Activated T-cell treated with anti-CD3 and anti-CD28 coated beads, Interleukin-2, amount 50 U/mL, for 24 hours (primary cell): ENCODE data around the gene THEMIS.
A peak's percentile ranks its signal among the peaks of the same experiment; 100 is the strongest.

Source experiments
- DNase-seq: peaks from one replicate; pipeline ENCODE4 v3.0.0-alpha.2; 2020
- H3K27ac Mint-ChIP-seq: 2 replicates; pipeline ENCODE4 v1.8.0; 2020; ENCODE audit warnings: mild to moderate bottlenecking, mixed read lengths
- H3K27me3 Mint-ChIP-seq: 2 replicates; pipeline ENCODE4 v1.8.0; 2020; ENCODE audit warnings: mixed read lengths
- H3K36me3 Mint-ChIP-seq: 2 replicates; pipeline ENCODE4 v1.8.0; 2020; ENCODE audit warnings: low read depth, mixed read lengths
- H3K4me1 Mint-ChIP-seq: 2 replicates; pipeline ENCODE4 v1.8.0; 2020; ENCODE audit warnings: low read depth, mixed read lengths
- H3K4me3 Mint-ChIP-seq: 2 replicates; pipeline ENCODE4 v1.8.0; 2020; ENCODE audit warnings: mild to moderate bottlenecking, moderate library complexity, mixed read lengths
- H3K9me3 Mint-ChIP-seq: 2 replicates; pipeline ENCODE4 v1.8.0; 2020; ENCODE audit warnings: mixed read lengths

Gene THEMIS, protein sequence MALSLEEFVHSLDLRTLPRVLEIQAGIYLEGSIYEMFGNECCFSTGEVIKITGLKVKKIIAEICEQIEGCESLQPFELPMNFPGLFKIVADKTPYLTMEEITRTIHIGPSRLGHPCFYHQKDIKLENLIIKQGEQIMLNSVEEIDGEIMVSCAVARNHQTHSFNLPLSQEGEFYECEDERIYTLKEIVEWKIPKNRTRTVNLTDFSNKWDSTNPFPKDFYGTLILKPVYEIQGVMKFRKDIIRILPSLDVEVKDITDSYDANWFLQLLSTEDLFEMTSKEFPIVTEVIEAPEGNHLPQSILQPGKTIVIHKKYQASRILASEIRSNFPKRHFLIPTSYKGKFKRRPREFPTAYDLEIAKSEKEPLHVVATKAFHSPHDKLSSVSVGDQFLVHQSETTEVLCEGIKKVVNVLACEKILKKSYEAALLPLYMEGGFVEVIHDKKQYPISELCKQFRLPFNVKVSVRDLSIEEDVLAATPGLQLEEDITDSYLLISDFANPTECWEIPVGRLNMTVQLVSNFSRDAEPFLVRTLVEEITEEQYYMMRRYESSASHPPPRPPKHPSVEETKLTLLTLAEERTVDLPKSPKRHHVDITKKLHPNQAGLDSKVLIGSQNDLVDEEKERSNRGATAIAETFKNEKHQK

GRCh38 chr6:127900935-127901334 is at the start of gene THEMIS:
Gene THEMIS, minus strand, starts transcription at chr6:127901058. Its CDS starts 126 bp downstream, at chr6:127900932.
- Mint-ChIP-seq H3K4me1 (peaks cover 70% of the 10 kb centered on the region), H3K27me3 (no peaks in the 10 kb centered on the region), H3K36me3 (peaks cover 21% of the 10 kb centered on the region), H3K4me3 (peak within 1 kb of the TSS; percentile 86), H3K27ac (peak within 1 kb of the TSS; percentile 94), H3K9me3 (peaks cover 2% of the 10 kb centered on the region)
- DNase-seq = peak; percentile 64

- H3K27me3 Mint-ChIP-seq = no peaks in the 10 kb centered on the region
- DNase-seq = no peak
- peaks cover 71% of the 10 kb centered on the region for H3K4me1 Mint-ChIP-seq
- H3K36me3 Mint-ChIP-seq = peaks cover 7% of the 10 kb centered on the region
- no peak overlapping the region for H3K4me3 Mint-ChIP-seq
- no peak overlapping the region for H3K27ac Mint-ChIP-seq
- H3K9me3 Mint-ChIP-seq = peaks cover 25% of the 10 kb centered on the region
These were observed 48.4 kb upstream of the THEMIS start for GRCh38 chr6:127949251-127949650.

GRCh38 chr6:127946388-127946787 is 45.5 kb upstream of the THEMIS start:
- peaks cover 7% of the 10 kb centered on the region for H3K36me3 Mint-ChIP-seq
- no peaks in the 10 kb centered on the region for H3K27me3 Mint-ChIP-seq
- H3K27ac Mint-ChIP-seq = no peak overlapping the region
- H3K4me3 Mint-ChIP-seq = no peak overlapping the region
- H3K9me3 Mint-ChIP-seq = peaks cover 25% of the 10 kb centered on the region
- no peak for DNase-seq
- peaks cover 62% of the 10 kb centered on the region for H3K4me1 Mint-ChIP-seq

GRCh38 chr6:127945434-127946097 is 44.7 kb upstream of the THEMIS start:
- H3K36me3 Mint-ChIP-seq = peaks cover 7% of the 10 kb centered on the region
- H3K27me3 Mint-ChIP-seq = no peaks in the 10 kb centered on the region
- H3K27ac Mint-ChIP-seq = no peak overlapping the region
- DNase-seq = no peak
- peaks cover 25% of the 10 kb centered on the region for H3K9me3 Mint-ChIP-seq
- H3K4me1 Mint-ChIP-seq = peaks cover 53% of the 10 kb centered on the region
- H3K4me3 Mint-ChIP-seq = no peak overlapping the region

DNA sequence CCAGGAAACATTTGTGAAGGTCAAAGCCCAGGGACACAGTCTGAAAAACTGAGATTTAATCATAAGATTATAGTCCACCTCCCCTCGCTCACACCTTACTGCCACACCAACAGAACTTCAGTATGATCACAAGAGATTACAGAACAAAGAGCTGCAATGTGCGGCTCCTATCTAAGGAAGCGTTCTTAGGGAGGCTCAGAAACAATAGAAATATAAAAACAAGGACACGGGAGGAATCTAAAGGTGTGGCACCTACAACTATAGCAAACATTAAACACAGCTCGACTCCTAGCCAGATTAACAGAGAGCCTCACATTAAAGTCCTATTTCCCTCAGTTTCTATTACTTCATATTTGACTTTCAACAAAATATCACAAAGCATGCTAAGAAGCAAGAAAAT is 40.4 kb upstream of the THEMIS start:
- H3K4me1 Mint-ChIP-seq = peaks cover 63% of the 10 kb centered on the region
- H3K27ac Mint-ChIP-seq = no peak overlapping the region
- DNase-seq = no peak
- H3K36me3 Mint-ChIP-seq = peaks cover 2% of the 10 kb centered on the region
- H3K4me3 Mint-ChIP-seq = no peak overlapping the region
- peaks cover 7% of the 10 kb centered on the region for H3K9me3 Mint-ChIP-seq
- no peaks in the 10 kb centered on the region for H3K27me3 Mint-ChIP-seq

DNA sequence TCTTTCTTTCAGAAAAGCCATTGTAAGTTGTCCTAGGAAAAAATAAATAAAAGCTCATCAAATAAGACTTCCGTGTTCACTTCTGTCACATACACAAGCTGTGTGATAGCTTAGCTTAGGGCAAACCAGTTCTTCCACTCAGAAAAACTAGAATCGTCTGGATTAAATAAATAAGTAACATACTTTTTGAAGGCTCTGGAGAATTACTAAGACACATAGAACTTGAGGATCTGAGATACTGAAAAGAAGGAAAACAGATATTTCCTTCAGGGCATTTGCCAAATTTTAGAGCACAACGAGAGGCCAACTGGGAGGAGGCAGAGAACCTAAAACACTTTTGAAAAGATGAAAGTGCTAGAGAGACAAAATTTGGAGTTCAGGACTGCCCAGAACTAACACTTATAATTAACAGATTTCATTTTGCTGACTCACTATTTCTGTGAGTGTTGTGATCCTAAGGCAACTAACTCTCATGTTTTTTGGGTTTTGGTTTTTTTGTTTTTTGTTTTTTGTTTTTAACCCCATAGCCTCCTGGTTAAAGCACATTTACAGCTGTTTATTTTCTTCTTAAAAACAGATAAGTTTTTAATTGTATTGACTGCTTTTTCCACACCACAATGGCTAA is 38.7 kb upstream of the THEMIS start:
- no peaks in the 10 kb centered on the region for H3K36me3 Mint-ChIP-seq
- DNase-seq = no peak
- H3K4me1 Mint-ChIP-seq = peaks cover 57% of the 10 kb centered on the region
- H3K4me3 Mint-ChIP-seq = no peak overlapping the region
- peak overlapping the region; percentile 79 for H3K27ac Mint-ChIP-seq
- no peaks in the 10 kb centered on the region for H3K27me3 Mint-ChIP-seq
- H3K9me3 Mint-ChIP-seq = no peaks in the 10 kb centered on the region

DNA sequence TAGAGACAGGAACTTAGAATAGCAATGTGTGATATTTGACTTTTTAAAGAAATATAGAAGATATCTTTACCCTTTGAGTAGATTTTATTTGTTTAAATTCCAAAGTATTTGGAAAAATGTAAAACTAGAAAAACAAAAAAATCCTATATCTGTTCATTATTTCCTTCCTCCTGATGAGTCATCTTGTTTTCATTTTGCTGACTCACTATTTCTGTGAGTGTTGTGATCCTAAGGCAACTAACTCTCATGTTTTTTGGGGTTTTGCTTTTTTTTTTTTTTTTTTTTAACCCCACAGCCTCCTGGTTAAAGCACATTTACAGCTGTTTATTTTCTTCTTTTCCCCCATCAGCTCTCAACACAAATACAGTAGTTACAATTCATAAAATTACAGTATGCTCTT is 37.8 kb upstream of the THEMIS start:
- Mint-ChIP-seq H3K27ac (peak overlapping the region; percentile 79), H3K4me3 (no peak overlapping the region)
- DNase-seq = no peak

GRCh38 chr6:127937747-127938146 is 36.9 kb upstream of the THEMIS start:
- no peak overlapping the region for H3K4me3 Mint-ChIP-seq
- H3K27me3 Mint-ChIP-seq = no peaks in the 10 kb centered on the region
- H3K9me3 Mint-ChIP-seq = peaks cover 9% of the 10 kb centered on the region
- no peak overlapping the region for H3K27ac Mint-ChIP-seq
- no peak for DNase-seq
- H3K4me1 Mint-ChIP-seq = peaks cover 65% of the 10 kb centered on the region
- H3K36me3 Mint-ChIP-seq = peaks cover 8% of the 10 kb centered on the region

More for the DNA sequence above, 37.8 kb upstream of the THEMIS start:
- peaks cover 61% of the 10 kb centered on the region for H3K4me1 Mint-ChIP-seq
- H3K9me3 Mint-ChIP-seq = peaks cover 2% of the 10 kb centered on the region
- H3K36me3 Mint-ChIP-seq = peaks cover 2% of the 10 kb centered on the region
- no peaks in the 10 kb centered on the region for H3K27me3 Mint-ChIP-seq

GRCh38 chr6:127937102-127937501 is 36.2 kb upstream of the THEMIS start:
- no peak overlapping the region for H3K27ac Mint-ChIP-seq

DNA sequence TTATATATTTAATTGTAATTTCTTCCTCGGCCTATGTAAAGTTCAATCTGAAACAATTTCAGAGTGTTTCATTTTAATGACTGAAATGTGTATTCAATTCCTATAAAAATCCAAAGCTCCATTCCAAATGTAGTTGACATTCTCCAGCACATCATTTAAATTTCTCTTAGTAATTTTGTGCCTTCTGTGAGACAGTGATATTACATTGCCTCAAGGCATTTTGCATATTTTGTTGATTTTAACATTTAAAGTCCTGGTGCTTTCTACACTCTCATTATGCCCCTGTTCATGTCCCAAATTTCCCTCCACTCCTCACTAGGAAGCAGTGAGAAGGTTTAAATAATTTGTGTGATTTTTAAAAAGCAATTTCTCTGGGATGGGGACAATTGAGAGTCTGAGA is 34.1 kb upstream of the THEMIS start:
- H3K9me3 Mint-ChIP-seq = peaks cover 13% of the 10 kb centered on the region

More at GRCh38 chr6:127937102-127937501, 36.2 kb upstream of the THEMIS start:
- Mint-ChIP-seq H3K4me3 (no peak overlapping the region), H3K27me3 (no peaks in the 10 kb centered on the region), H3K36me3 (peaks cover 13% of the 10 kb centered on the region), H3K4me1 (peaks cover 63% of the 10 kb centered on the region), H3K9me3 (peaks cover 11% of the 10 kb centered on the region)
- no peak for DNase-seq

GRCh38 chr6:127933852-127934840 is 33.3 kb upstream of the THEMIS start:
- peaks cover 54% of the 10 kb centered on the region for H3K4me1 Mint-ChIP-seq
- H3K4me3 Mint-ChIP-seq = peak overlapping the region; percentile 37
- H3K36me3 Mint-ChIP-seq = peaks cover 15% of the 10 kb centered on the region

More for the DNA sequence above, 34.1 kb upstream of the THEMIS start:
- H3K36me3 Mint-ChIP-seq = peaks cover 15% of the 10 kb centered on the region
- H3K27me3 Mint-ChIP-seq = no peaks in the 10 kb centered on the region
- DNase-seq = no peak
- peak overlapping the region; percentile 37 for H3K4me3 Mint-ChIP-seq
- peak overlapping the region; percentile 88 for H3K27ac Mint-ChIP-seq
- H3K4me1 Mint-ChIP-seq = peaks cover 62% of the 10 kb centered on the region

GRCh38 chr6:127933137-127933536 is 32.3 kb upstream of the THEMIS start:
- Mint-ChIP-seq H3K27ac (peak overlapping the region; percentile 69), H3K4me3 (no peak overlapping the region), H3K36me3 (peaks cover 17% of the 10 kb centered on the region), H3K27me3 (no peaks in the 10 kb centered on the region), H3K9me3 (peaks cover 21% of the 10 kb centered on the region), H3K4me1 (peaks cover 45% of the 10 kb centered on the region)
- no peak for DNase-seq

More at GRCh38 chr6:127933852-127934840, 33.3 kb upstream of the THEMIS start:
- H3K27me3 Mint-ChIP-seq = no peaks in the 10 kb centered on the region
- H3K27ac Mint-ChIP-seq = peak overlapping the region; percentile 88
- DNase-seq = no peak
- peaks cover 16% of the 10 kb centered on the region for H3K9me3 Mint-ChIP-seq

- H3K4me3 Mint-ChIP-seq = no peak overlapping the region
- no peaks in the 10 kb centered on the region for H3K27me3 Mint-ChIP-seq
- peaks cover 22% of the 10 kb centered on the region for H3K9me3 Mint-ChIP-seq
- peak overlapping the region; percentile 69 for H3K27ac Mint-ChIP-seq
- H3K36me3 Mint-ChIP-seq = peaks cover 18% of the 10 kb centered on the region
- peaks cover 42% of the 10 kb centered on the region for H3K4me1 Mint-ChIP-seq
- DNase-seq = no peak
These were observed 31.9 kb upstream of the THEMIS start for GRCh38 chr6:127932708-127933107.
